ENCODE results near the gene SLC7A10. TPM values are rescaled to one million over a fixed set of nuclear protein-coding genes. Genes with fewer than 3 reads are reported as not detected.

Gene SLC7A10
- total RNA-seq, 2 experiments from 2014 or later = not detected

- no peak for DNase-seq (ENCODE audit: low spot score)
- TF ChIP-seq EZH2phosphoT487 (IDR thresholded peaks at IDR 0.05; ENCODE audit: borderline replicate concordance, low read depth, low read length) (no peak), CTCF (conservative IDR thresholded peaks at IDR 0.05; ENCODE audit: low read length) (no peak)
- no peaks in the 10 kb centered on the region for H3K79me2 ChIP-seq (ENCODE audit: insufficient read depth, low read depth, low read length)
- intact Hi-C loops (cut with micrococcal nuclease; ENCODE audit: unreplicated experiment) = no loop called here
- no peaks in the 10 kb centered on the region for H4K20me1 ChIP-seq (ENCODE audit: insufficient read depth, low read length)
- no peak overlapping the region for H3K4me3 ChIP-seq (ENCODE audit: low read depth, low read length, poor library complexity, severe bottlenecking)
- H3K4me2 ChIP-seq (ENCODE audit: low read length) = no peak overlapping the region
- BruUV-seq (replicated peaks) = no TSS peak
- no peaks in the 10 kb centered on the region for H3K9me3 ChIP-seq (ENCODE audit: low read length)
- no peaks in the 10 kb centered on the region for H3K9me2 ChIP-seq (ENCODE audit: insufficient read depth, low read length)
- no peaks in the 10 kb centered on the region for H3K4me1 ChIP-seq (ENCODE audit: insufficient read depth, low read length, poor library complexity, severe bottlenecking)
- POLR2A ChIA-PET = no interaction called here
- CTCF ChIA-PET (ENCODE audit: unreplicated experiment) = no interaction called here
- no peak overlapping the region for H3K27ac ChIP-seq (ENCODE audit: low read depth, low read length, poor library complexity, severe bottlenecking)
- H3K36me3 ChIP-seq (ENCODE audit: insufficient read depth, low read length) = no peaks in the 10 kb centered on the region
- no peak overlapping the region for H2AFZ ChIP-seq (ENCODE audit: low read length)
Observed at GRCh38 chr19:33214596-33214995, 11.1 kb downstream of the SLC7A10 start.

- no peak for DNase-seq (ENCODE audit: low spot score)
- H4K20me1 ChIP-seq (ENCODE audit: insufficient read depth, low read length) = no peaks in the 10 kb centered on the region
- no peak overlapping the region for H3K4me3 ChIP-seq (ENCODE audit: low read depth, low read length, poor library complexity, severe bottlenecking)
- no peaks in the 10 kb centered on the region for H3K9me2 ChIP-seq (ENCODE audit: insufficient read depth, low read length)
- BruUV-seq (replicated peaks) = no TSS peak
- H3K4me2 ChIP-seq (ENCODE audit: low read length) = no peak overlapping the region
- no peaks in the 10 kb centered on the region for H3K79me2 ChIP-seq (ENCODE audit: insufficient read depth, low read depth, low read length)
- CTCF ChIA-PET (ENCODE audit: unreplicated experiment) = no interaction called here
- intact Hi-C loops (cut with micrococcal nuclease; ENCODE audit: unreplicated experiment) = no loop called here
- H3K4me1 ChIP-seq (ENCODE audit: insufficient read depth, low read length, poor library complexity, severe bottlenecking) = no peaks in the 10 kb centered on the region
- POLR2A ChIA-PET = no interaction called here
- TF ChIP-seq EZH2phosphoT487 (IDR thresholded peaks at IDR 0.05; ENCODE audit: borderline replicate concordance, low read depth, low read length) (no peak), CTCF (conservative IDR thresholded peaks at IDR 0.05; ENCODE audit: low read length) (no peak)
- no peak overlapping the region for H2AFZ ChIP-seq (ENCODE audit: low read length)
- H3K9me3 ChIP-seq (ENCODE audit: low read length) = no peaks in the 10 kb centered on the region
- no peaks in the 10 kb centered on the region for H3K36me3 ChIP-seq (ENCODE audit: insufficient read depth, low read length)
- no peak overlapping the region for H3K27ac ChIP-seq (ENCODE audit: low read depth, low read length, poor library complexity, severe bottlenecking)
Observed at GRCh38 chr19:33212436-33213172, 13.0 kb downstream of the SLC7A10 start.

GRCh38 chr19:33211794-33212435 lies 13.7 kb downstream of the SLC7A10 start:
- Histone ChIP-seq H3K36me3 (ENCODE audit: insufficient read depth, low read length) (no peaks in the 10 kb centered on the region), H3K4me3 (ENCODE audit: low read depth, low read length, poor library complexity, severe bottlenecking) (no peak overlapping the region), H3K9me2 (ENCODE audit: insufficient read depth, low read length) (no peaks in the 10 kb centered on the region), H2AFZ (ENCODE audit: low read length) (no peak overlapping the region), H3K4me2 (ENCODE audit: low read length) (no peak overlapping the region), H3K4me1 (ENCODE audit: insufficient read depth, low read length, poor library complexity, severe bottlenecking) (no peaks in the 10 kb centered on the region), H3K27ac (ENCODE audit: low read depth, low read length, poor library complexity, severe bottlenecking) (no peak overlapping the region), H4K20me1 (ENCODE audit: insufficient read depth, low read length) (no peaks in the 10 kb centered on the region), H3K79me2 (ENCODE audit: insufficient read depth, low read depth, low read length) (no peaks in the 10 kb centered on the region), H3K9me3 (ENCODE audit: low read length) (no peaks in the 10 kb centered on the region)
- CTCF ChIA-PET (ENCODE audit: unreplicated experiment) = no interaction called here
- no peak for DNase-seq (ENCODE audit: low spot score)
- POLR2A ChIA-PET = no interaction called here
- intact Hi-C loops (cut with micrococcal nuclease; ENCODE audit: unreplicated experiment) = no loop called here
- TF ChIP-seq CTCF (conservative IDR thresholded peaks at IDR 0.05; ENCODE audit: low read length) = no peak
- no peak for TF ChIP-seq EZH2phosphoT487 (IDR thresholded peaks at IDR 0.05; ENCODE audit: borderline replicate concordance, low read depth, low read length)
- BruUV-seq (replicated peaks) = no TSS peak
